ENCODE results near the gene MYO9A. TPM values are rescaled to one million over a fixed set of nuclear protein-coding genes. Genes with fewer than 3 reads are reported as not detected.

MYO9A gene
- total RNA-seq, 1 donor from 2014 or later: 111 TPM

DNA sequence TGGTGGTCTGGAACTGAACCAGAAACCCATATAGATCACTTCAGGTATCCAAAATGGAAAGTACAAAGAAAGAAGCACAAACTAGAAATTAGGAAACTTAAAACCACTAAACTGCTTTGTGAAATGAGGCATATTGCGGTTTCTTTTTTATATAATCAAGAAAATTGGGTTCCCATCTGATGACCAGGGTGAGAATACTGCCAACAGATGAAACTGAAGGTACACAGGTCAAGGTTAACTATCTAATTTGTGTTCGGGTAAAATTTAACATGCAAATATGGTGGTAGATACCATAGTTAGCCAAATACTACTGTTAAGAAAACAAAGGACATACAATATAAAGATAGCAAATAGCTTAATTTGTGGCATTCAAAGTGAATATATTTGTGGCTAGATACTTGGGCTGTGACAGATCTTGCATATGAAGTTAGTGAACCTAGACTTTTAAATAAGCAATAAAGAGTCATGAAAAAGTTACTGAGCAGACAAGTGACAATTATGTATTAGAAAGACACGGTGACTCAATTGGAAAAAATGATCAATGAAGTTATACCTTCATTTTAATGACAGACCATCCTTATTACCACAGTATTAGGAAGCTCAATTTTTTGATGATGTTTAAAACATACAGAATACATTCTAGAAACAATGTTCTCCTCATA lies 180.2 kb downstream of the MYO9A start:
- Mint-ChIP-seq H3K9me3 (ENCODE audit: unreplicated experiment) (no peaks in the 10 kb centered on the region), H3K4me3 (ENCODE audit: unreplicated experiment) (no peak overlapping the region), H3K27me3 (ENCODE audit: unreplicated experiment) (no peaks in the 10 kb centered on the region), H3K36me3 (ENCODE audit: unreplicated experiment) (peaks cover under 1% of the 10 kb centered on the region), H3K27ac (ENCODE audit: unreplicated experiment) (no peak overlapping the region), H3K4me1 (ENCODE audit: low read depth, unreplicated experiment) (no peaks in the 10 kb centered on the region)
- no peak for TF ChIP-seq CTCF (IDR thresholded peaks at IDR 0.05; ENCODE audit: partially characterized antibody, unreplicated experiment)
- no peak for DNase-seq

DNA sequence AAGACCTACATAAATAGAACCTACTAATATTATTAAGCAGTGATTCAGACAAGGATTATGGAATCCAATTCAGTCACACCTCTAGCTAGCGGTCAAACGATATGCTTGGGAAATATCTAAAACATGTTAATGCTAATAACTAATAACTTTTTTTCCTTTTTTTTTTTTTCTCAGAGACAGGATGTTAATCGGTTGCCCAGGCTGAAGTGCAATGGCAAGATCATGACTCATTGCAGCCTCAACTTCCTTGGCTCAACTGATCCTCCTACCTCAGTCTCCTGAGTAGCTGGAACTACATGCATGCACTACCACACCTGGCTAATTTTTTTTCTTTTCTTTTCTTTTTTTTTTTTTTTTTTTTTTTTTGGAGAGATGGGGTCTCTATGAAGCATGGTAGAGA lies 183.5 kb downstream of the MYO9A start:
- no peak for TF ChIP-seq CTCF (IDR thresholded peaks at IDR 0.05; ENCODE audit: partially characterized antibody, unreplicated experiment)
- Mint-ChIP-seq H3K36me3 (ENCODE audit: unreplicated experiment) (peaks cover 28% of the 10 kb centered on the region), H3K4me3 (ENCODE audit: unreplicated experiment) (no peak overlapping the region)

DNA sequence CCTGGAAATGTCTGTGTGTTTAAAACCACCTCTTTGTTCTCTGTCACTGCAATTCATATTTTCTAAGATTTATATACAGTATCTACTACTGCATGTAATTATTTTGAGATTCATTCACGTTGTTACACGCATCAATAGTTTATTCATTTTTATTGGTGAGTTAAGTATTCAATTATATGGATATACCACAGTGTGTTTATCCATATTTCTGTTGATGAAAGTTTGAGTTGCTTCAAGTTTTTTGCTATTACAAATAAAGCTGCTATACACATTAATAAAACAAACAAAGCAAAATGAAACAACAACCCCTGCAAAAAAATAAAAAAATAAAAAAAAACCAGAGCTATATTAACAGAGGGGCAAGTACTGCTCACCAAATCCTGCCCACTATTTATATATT lies 185.3 kb downstream of the MYO9A start:
- peaks cover 28% of the 10 kb centered on the region for H3K36me3 Mint-ChIP-seq (ENCODE audit: unreplicated experiment)
- H3K27me3 Mint-ChIP-seq (ENCODE audit: unreplicated experiment): no peaks in the 10 kb centered on the region
- DNase-seq: no peak
- no peak for TF ChIP-seq CTCF (IDR thresholded peaks at IDR 0.05; ENCODE audit: partially characterized antibody, unreplicated experiment)
- no peak overlapping the region for H3K4me3 Mint-ChIP-seq (ENCODE audit: unreplicated experiment)
- no peak overlapping the region for H3K27ac Mint-ChIP-seq (ENCODE audit: unreplicated experiment)
- no peaks in the 10 kb centered on the region for H3K9me3 Mint-ChIP-seq (ENCODE audit: unreplicated experiment)
- no peaks in the 10 kb centered on the region for H3K4me1 Mint-ChIP-seq (ENCODE audit: low read depth, unreplicated experiment)

More for the DNA sequence above, 183.5 kb downstream of the MYO9A start:
- H3K9me3 Mint-ChIP-seq (ENCODE audit: unreplicated experiment): no peaks in the 10 kb centered on the region
- no peak overlapping the region for H3K27ac Mint-ChIP-seq (ENCODE audit: unreplicated experiment)
- no peaks in the 10 kb centered on the region for H3K27me3 Mint-ChIP-seq (ENCODE audit: unreplicated experiment)
- no peak for DNase-seq
- no peaks in the 10 kb centered on the region for H3K4me1 Mint-ChIP-seq (ENCODE audit: low read depth, unreplicated experiment)

DNA sequence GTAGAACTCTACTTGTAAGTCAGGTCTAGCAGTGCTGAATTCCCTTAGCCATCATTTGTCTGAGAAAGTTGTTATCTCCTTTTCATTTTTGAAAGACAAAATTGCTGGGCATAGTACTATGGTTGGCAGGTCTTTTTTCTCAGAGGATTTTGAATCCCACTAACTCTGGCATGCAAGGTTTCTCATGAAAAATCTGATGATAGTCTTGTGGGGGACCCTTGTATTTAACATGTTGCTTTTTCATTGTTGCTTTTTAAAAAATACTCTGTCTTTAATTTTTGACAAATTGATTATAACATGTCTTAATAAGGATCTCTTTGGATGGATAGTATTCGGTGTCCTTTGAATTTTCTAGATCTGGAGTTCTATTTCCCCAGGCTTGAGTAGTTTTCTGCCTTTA lies 186.7 kb downstream of the MYO9A start:
- H3K27ac Mint-ChIP-seq (ENCODE audit: unreplicated experiment): no peak overlapping the region
- H3K4me1 Mint-ChIP-seq (ENCODE audit: low read depth, unreplicated experiment): no peaks in the 10 kb centered on the region
- DNase-seq: no peak
- H3K4me3 Mint-ChIP-seq (ENCODE audit: unreplicated experiment): no peak overlapping the region
- no peak for TF ChIP-seq CTCF (IDR thresholded peaks at IDR 0.05; ENCODE audit: partially characterized antibody, unreplicated experiment)
- H3K36me3 Mint-ChIP-seq (ENCODE audit: unreplicated experiment): peaks cover 28% of the 10 kb centered on the region
- H3K9me3 Mint-ChIP-seq (ENCODE audit: unreplicated experiment): no peaks in the 10 kb centered on the region
- H3K27me3 Mint-ChIP-seq (ENCODE audit: unreplicated experiment): no peaks in the 10 kb centered on the region

DNA sequence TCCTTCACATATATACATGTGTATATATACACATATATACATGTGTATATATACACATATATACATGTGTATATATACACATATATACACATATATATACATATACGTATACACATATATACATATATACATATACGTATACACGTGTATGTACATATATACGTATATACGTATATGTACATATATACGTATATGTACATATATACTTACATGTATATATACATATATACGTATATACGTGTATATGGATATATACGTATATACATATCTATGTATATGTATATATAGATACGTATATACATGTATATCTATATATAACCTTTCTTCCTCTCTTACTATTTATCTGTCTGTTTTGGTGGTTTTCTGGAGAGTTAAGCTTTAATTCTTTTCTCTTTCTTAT lies 192.8 kb downstream of the MYO9A start:
- no peak for DNase-seq
- H3K27ac Mint-ChIP-seq (ENCODE audit: unreplicated experiment): no peak overlapping the region
- peaks cover 1% of the 10 kb centered on the region for H3K27me3 Mint-ChIP-seq (ENCODE audit: unreplicated experiment)
- H3K9me3 Mint-ChIP-seq (ENCODE audit: unreplicated experiment): no peaks in the 10 kb centered on the region
- H3K4me3 Mint-ChIP-seq (ENCODE audit: unreplicated experiment): no peak overlapping the region
- no peaks in the 10 kb centered on the region for H3K4me1 Mint-ChIP-seq (ENCODE audit: low read depth, unreplicated experiment)
- no peak for TF ChIP-seq CTCF (IDR thresholded peaks at IDR 0.05; ENCODE audit: partially characterized antibody, unreplicated experiment)
- peaks cover 4% of the 10 kb centered on the region for H3K36me3 Mint-ChIP-seq (ENCODE audit: unreplicated experiment)
